SK-N-SH treated with all-trans-retinoic acid at 6 μM for 48 hours (cell line): ENCODE data around the gene GRIA4.
A peak's percentile ranks its signal among the peaks of the same experiment; 100 is the strongest.

Source experiments
- ATAC-seq: fragments of 200-7000 bp; cut with Tn5 transposase; 3 replicates; pipeline ENCODE4 v1.9.1; 2020; ENCODE audit warnings: mild to moderate bottlenecking, moderate library complexity
- ARNTL ChIP-seq: fragments of 450-650 bp; formaldehyde crosslinking; IDR thresholded peaks from 2 replicates; pipeline ENCODE4 v1.5.0; 2020; ENCODE audit warnings: low read depth, mild to moderate bottlenecking, moderate library complexity, borderline replicate concordance
- CREB5 ChIP-seq: fragments of 250-450 bp; sonication (Bioruptor Pico); IDR thresholded peaks from 2 replicates; pipeline ENCODE4 v1.5.1; 2020; ENCODE audit warnings: low read depth, mild to moderate bottlenecking, moderate library complexity
- CSDC2 ChIP-seq: fragments of 250-450 bp; sonication (Bioruptor Pico); IDR thresholded peaks from 2 replicates; pipeline ENCODE4 v1.5.0; 2020; ENCODE audit warnings: mild to moderate bottlenecking, moderate library complexity
- CSRNP3 ChIP-seq: fragments of 250-450 bp; sonication (Bioruptor Pico); IDR thresholded peaks from 2 replicates; pipeline ENCODE4 v1.5.1; 2021; ENCODE audit warnings: mild to moderate bottlenecking, moderate library complexity
- ESRRG ChIP-seq: fragments of 250-450 bp; sonication (Bioruptor Pico); IDR thresholded peaks from 2 replicates; pipeline ENCODE4 v1.6.1; 2021; ENCODE audit warnings: mild to moderate bottlenecking
- GLIS3 ChIP-seq: fragments of 250-450 bp; sonication (Bioruptor Pico); IDR thresholded peaks from 2 replicates; pipeline ENCODE4 v1.5.0; 2020; ENCODE audit warnings: mild to moderate bottlenecking, moderate library complexity
- ISL1 ChIP-seq: fragments of 250-450 bp; sonication (Bioruptor Pico); IDR thresholded peaks from 2 replicates; pipeline ENCODE4 v2.1.2; 2022; ENCODE audit warnings: mild to moderate bottlenecking, moderate library complexity
- POU6F1 ChIP-seq: fragments of 250-450 bp; sonication (Bioruptor Pico); IDR thresholded peaks from 2 replicates; pipeline ENCODE4 v1.8.0; 2021; ENCODE audit warnings: low read depth, mild to moderate bottlenecking, moderate library complexity, borderline replicate concordance
- RARB ChIP-seq: fragments of 250-450 bp; sonication (Bioruptor Pico); IDR thresholded peaks from 2 replicates; pipeline ENCODE4 v1.8.0; 2021; ENCODE audit warnings: mild to moderate bottlenecking, moderate library complexity
- SNAI2 ChIP-seq: fragments of 250-450 bp; sonication (Bioruptor Pico); IDR thresholded peaks from 2 replicates; pipeline ENCODE4 v1.5.0; 2020; ENCODE audit warnings: mild to moderate bottlenecking, moderate library complexity
- TCF4 ChIP-seq: fragments of 250-450 bp; sonication (Bioruptor Pico); IDR thresholded peaks from 2 replicates; pipeline ENCODE4 v1.8.0; 2021; ENCODE audit warnings: mild to moderate bottlenecking, moderate library complexity, borderline replicate concordance
- TOX ChIP-seq: fragments of 250-450 bp; sonication (Bioruptor Pico); IDR thresholded peaks from 2 replicates; pipeline ENCODE4 v1.8.0; 2021; ENCODE audit warnings: mild to moderate bottlenecking, moderate library complexity, borderline replicate concordance
- TSHZ2 ChIP-seq: fragments of 250-450 bp; sonication (Bioruptor Pico); IDR thresholded peaks from 2 replicates; pipeline ENCODE4 v1.5.0; 2020; ENCODE audit warnings: mild to moderate bottlenecking, moderate library complexity
- ZC3H10 ChIP-seq: fragments of 250-450 bp; sonication (Bioruptor Pico); IDR thresholded peaks from 2 replicates; pipeline ENCODE4 v1.5.1; 2021; ENCODE audit warnings: mild to moderate bottlenecking, moderate library complexity
- ZFP3 ChIP-seq: fragments of 250-450 bp; sonication (Bioruptor Pico); IDR thresholded peaks from 2 replicates; pipeline ENCODE4 v1.5.0; 2020; ENCODE audit warnings: mild to moderate bottlenecking, moderate library complexity
- ZNF565 ChIP-seq: fragments of 450-650 bp; formaldehyde crosslinking; conservative IDR thresholded peaks from 2 replicates; pipeline ENCODE4 v1.5.0; 2020; ENCODE audit warnings: low read depth, mild to moderate bottlenecking, moderate library complexity
- ZNF70 ChIP-seq: fragments of 450-650 bp; formaldehyde crosslinking; IDR thresholded peaks from 2 replicates; pipeline ENCODE4 v1.5.0; 2020; ENCODE audit warnings: mild to moderate bottlenecking, moderate library complexity
- ZNF8 ChIP-seq: fragments of 450-650 bp; formaldehyde crosslinking; IDR thresholded peaks from 2 replicates; pipeline ENCODE4 v1.5.0; 2020; ENCODE audit warnings: mild to moderate bottlenecking, moderate library complexity

The GRIA4 gene

GRCh38 chr11:105861225-105861624, 251.4 kb downstream of the GRIA4 start (continued):
- TF ChIP-seq ZNF565 (CRISPR knock-in tag) = no peak

- ATAC-seq = peak; percentile 94
- no peak for TF ChIP-seq CSRNP3 (CRISPR knock-in tag)
- peak; percentile 25; the same call in 1 of the 2 replicates for TF ChIP-seq TCF4 (CRISPR knock-in tag)
- TF ChIP-seq, all 23 proteins: peak for 1
These were observed 253.0 kb downstream of the GRIA4 start for GRCh38 chr11:105862736-105863367.

- no peak for ATAC-seq
- TF ChIP-seq ZC3H10 (CRISPR knock-in tag) (no peak), RARB (CRISPR knock-in tag) (no peak), ESRRG (CRISPR knock-in tag) (no peak), ZFP3 (CRISPR knock-in tag) (no peak), POU6F1 (CRISPR knock-in tag) (no peak), ZNF8 (CRISPR knock-in tag) (no peak), GLIS3 (CRISPR knock-in tag) (no peak), TOX (CRISPR knock-in tag) (no peak), ZNF70 (CRISPR knock-in tag) (no peak), TSHZ2 (CRISPR knock-in tag) (no peak), SNAI2 (no peak), ZNF565 (CRISPR knock-in tag) (no peak), CSDC2 (CRISPR knock-in tag) (no peak), CSRNP3 (CRISPR knock-in tag) (no peak), ISL1 (no peak)
These were observed 253.7 kb downstream of the GRIA4 start for GRCh38 chr11:105863523-105863922.

GRCh38 chr11:105867742-105868141, 257.9 kb downstream of the GRIA4 start:
- ATAC-seq = no peak
- TF ChIP-seq CREB5 (CRISPR knock-in tag) (no peak), ESRRG (CRISPR knock-in tag) (no peak), ARNTL (CRISPR knock-in tag) (no peak), ZC3H10 (CRISPR knock-in tag) (no peak)
